GM20000 (cell line): ENCODE data around the gene C11orf98.
"Not testable (repeated sequence)": the region's sequence is repeated elsewhere in the genome, so short reads cannot be mapped to it uniquely, and the experiment has no call there.

Source experiments
- DNase-seq: peaks from one replicate; pipeline ENCODE4 v3.0.0; 2012; ENCODE audit warnings: low spot score
- TF ChIP-seq, protein P1 (sequence below): IDR thresholded peaks from 2 replicates; pipeline ENCODE4 v1.5.1; 2012; ENCODE audit warnings: mild to moderate bottlenecking, control low read depth; ENCODE audit errors: extremely low read depth, missing control alignments

The C11orf98 gene

DNA sequence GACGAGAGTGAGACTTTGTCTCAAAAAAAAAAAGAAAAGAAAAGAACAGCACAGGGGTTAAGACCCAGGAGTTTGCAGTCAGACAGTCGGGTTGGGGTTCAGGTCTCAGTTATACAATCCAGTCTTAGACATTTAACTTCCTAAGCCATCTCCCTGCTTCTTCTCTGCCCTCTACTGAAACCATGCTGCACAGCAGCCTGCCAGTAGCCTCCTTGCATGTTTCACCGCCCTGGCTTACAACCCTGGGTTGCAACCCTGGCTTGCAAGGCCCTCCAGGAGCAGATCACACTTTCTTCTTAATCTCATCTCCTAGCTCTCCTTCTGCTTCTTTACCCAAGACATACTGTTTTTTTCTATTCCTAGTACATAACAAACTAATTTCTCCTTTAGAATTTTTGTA lies 37.3 kb downstream of the C11orf98 start:
- TF ChIP-seq, protein P1, sequence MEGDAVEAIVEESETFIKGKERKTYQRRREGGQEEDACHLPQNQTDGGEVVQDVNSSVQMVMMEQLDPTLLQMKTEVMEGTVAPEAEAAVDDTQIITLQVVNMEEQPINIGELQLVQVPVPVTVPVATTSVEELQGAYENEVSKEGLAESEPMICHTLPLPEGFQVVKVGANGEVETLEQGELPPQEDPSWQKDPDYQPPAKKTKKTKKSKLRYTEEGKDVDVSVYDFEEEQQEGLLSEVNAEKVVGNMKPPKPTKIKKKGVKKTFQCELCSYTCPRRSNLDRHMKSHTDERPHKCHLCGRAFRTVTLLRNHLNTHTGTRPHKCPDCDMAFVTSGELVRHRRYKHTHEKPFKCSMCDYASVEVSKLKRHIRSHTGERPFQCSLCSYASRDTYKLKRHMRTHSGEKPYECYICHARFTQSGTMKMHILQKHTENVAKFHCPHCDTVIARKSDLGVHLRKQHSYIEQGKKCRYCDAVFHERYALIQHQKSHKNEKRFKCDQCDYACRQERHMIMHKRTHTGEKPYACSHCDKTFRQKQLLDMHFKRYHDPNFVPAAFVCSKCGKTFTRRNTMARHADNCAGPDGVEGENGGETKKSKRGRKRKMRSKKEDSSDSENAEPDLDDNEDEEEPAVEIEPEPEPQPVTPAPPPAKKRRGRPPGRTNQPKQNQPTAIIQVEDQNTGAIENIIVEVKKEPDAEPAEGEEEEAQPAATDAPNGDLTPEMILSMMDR: no peak
- no peak for DNase-seq

DNA sequence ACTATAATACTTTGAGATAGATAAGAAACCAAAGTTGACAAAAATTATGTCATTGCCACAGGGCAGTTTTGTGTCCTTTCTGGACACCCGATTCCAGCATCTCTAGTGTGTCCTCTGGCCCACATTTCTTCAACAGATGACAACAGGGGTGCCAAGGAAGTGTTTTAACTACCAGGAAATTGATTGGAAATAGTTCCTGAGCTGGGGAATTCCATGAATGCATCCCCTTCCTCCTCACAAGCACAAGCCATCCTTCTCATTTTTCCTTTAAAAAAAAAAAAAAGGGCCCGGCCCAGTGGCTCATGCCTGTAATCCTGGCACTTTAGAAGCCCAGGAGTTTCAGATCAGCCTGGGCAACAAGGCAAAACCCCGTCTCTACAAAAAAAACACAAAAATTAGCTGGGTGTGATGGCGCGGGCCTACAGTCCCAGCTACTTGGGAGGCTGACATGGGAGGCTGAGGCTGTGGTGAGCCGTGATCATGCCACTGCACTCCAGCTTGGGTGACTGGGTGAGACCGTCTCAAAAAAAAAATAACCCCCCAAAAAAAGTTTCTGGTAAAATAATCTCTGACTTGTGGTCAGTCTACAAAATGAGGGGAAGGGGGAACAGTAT lies 42.4 kb downstream of the C11orf98 start:
- DNase-seq: no peak
- TF ChIP-seq, protein P1: no peak

DNA sequence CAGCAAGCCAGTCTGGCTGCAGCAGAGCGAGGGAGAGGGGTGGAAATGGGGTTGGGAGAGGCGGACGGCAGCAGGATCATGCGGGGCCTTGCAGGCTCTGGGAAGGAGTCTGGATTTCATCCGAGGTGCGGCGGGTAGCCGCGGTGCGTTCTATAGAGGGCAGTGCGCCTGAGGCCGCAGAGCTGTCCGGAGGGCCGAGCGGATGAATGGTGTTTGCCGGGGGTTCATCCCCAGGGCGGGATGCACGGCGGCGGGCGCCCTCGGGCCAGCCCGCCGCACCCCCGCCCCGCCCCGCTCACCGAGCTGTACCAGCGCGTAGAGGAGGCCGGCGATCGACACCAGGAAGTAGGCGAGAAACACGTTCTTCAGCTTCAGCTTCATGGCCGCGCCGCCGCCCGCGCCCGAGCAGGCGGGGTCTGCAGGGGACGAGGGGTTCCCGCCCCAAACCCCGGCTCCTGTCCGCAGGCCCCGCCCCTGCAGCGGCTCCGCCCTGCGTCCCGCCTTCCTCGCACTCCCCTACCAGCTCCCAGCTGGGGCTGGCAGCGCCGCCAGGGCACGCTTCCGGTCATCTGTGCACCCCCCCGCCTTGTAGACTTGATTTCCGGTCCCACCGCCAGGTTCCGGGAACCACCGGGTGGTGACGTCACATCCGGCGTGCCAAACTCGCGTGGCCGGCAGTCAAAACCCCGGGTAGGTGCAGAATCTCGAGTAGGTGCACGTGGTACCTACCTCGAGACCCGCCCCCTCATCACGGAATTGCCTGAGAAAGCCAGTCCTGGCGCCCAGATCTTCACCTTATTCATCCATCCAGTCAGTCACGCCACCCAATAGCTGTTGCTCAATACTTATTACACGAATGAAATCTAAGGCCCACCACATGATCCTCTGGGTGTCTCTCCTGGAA lies 43.2 kb downstream of the C11orf98 start, which contains the start of gene B3GAT3:
TSS of gene B3GAT3 (minus strand) at position 420 of the 904 bp plus-strand sequence. CDS start at position 381, 39 bp downstream.
- DNase-seq: peak; percentile 98
- TF ChIP-seq, protein P1: no peak

DNA sequence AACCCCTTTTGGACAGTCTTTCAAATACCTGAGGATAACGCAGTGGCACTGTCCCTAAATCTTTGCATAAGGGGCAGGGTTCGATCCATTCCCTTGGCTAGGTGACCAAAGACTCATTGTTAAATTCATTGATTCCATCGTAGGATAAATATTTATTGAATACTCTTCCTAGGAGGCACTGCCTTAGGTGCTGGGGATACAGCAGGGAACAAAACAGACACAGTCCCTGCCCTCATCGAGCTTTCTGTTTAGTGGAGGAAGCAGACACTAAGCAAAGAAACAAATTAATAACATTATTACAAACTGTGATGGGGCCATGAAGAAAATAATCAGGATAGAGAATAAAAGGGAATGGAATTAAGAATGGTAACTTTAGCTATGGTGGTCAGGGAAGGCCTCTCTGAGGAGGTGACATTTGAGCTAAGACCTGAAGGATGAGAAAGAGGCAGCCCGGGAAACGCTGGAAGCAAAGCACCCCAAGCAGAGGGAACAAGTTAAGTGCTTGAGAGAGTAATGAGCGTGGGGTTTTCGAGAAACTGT lies 43.9 kb downstream of the C11orf98 start:
- TF ChIP-seq, protein P1: no peak

DNA sequence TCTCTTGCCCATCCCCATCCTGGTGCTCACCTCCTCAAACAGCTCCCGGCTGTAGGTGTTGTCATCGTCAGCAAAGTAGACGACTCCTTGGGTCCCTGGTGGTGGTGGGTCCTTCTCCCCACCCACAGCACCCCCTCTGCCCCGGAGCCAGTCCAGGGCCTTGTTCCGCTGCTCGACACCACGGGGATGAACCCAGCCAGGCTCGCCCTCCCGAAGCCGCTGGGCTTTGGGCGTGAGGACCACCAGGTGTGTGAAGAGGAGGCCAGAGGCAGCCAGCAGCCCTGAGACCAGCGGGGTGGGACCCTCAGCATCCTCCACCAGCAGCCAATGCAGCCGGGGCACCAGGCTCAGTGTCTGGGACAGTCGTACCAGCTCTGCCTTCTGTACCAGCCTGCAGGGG lies 48.1 kb downstream of the C11orf98 start:
- not testable (repeated sequence) for DNase-seq

More for the DNA sequence above, 43.9 kb downstream of the C11orf98 start:
- no peak for DNase-seq

DNA sequence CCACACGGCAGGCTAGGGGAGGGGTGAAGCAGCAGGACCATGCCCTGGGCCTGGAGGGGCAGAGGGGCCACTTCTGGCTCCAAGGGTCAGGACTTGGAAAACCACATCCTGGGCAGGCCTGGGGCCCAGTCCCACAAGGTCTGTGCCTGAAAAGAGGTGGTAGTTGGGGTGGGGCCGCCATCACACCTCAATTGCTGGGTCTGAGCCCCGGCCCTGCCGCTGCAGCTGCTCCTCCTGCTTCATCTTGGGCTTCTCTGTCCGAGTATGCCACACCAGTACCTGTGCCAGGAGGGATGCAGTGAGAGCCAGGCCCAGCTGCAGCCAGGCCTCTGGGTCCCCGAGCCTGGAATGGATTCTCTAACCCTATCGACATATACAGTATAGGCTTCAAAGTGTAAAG lies 49.5 kb downstream of the C11orf98 start:
- no peak for DNase-seq
- TF ChIP-seq, protein P1: no peak

DNA sequence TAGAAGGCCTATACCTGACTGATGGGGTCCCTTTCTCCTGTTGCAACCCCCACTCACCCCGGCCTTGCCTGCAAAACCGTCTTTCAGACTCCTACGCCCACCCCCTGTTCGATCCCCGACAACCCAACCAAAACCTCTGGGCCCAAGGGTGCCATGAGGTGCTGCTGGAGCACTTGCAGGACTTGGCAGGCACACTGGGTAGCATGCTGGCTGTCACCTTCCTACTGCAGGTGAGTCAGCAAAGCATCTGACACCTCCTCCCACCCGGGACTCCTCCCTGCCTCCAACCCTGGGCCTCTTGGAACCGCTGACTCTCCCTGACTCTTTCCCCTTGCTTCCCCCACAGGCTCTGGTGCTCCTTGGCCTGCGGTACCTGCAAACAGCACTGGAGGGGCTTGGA lies 50.7 kb downstream of the C11orf98 start:
- DNase-seq: no peak
- TF ChIP-seq, protein P1: no peak
